Nephron (organoid): Measurements from ENCODE around the gene ENPP6.

Experiments used
- H3K27ac Mint-ChIP-seq, 3 experiments: 2 replicates each; pipeline ENCODE4 v1.8.0; 2020; ENCODE audit warnings: mixed read lengths in 3 of 3, mild to moderate bottlenecking in 2 of 3, moderate library complexity in 1 of 3
- H3K27me3 Mint-ChIP-seq: 2 replicates; pipeline ENCODE4 v1.8.0; 2021; ENCODE audit warnings: low read depth, mild to moderate bottlenecking, moderate library complexity, mixed read lengths
- H3K36me3 Mint-ChIP-seq: 2 replicates; pipeline ENCODE4 v1.8.0; 2020; ENCODE audit warnings: low read depth, mixed read lengths
- H3K4me1 Mint-ChIP-seq: 2 replicates; pipeline ENCODE4 v1.8.0; 2020; ENCODE audit warnings: mixed read lengths
- H3K4me3 Mint-ChIP-seq, 3 experiments: 2 replicates each; pipeline ENCODE4 v1.8.0; 2020; ENCODE audit warnings: mild to moderate bottlenecking in 3 of 3, mixed read lengths in 3 of 3, moderate library complexity in 2 of 3
- H3K9me3 Mint-ChIP-seq: 2 replicates; pipeline ENCODE4 v1.8.0; 2020; ENCODE audit warnings: mixed read lengths
- CTCF ChIP-seq, 3 experiments: fragments of 200-600 bp; sonication (generic); IDR thresholded peaks; one replicate each; pipeline ENCODE4 v1.5.0; 2021; ENCODE audit warnings: antibody characterized with exemption in 3 of 3; ENCODE audit not compliant: unreplicated experiment in 3 of 3

Gene ENPP6

GRCh38 chr4:184154199-184154598, 63.5 kb downstream of the ENPP6 start:
- H3K27me3 Mint-ChIP-seq = peaks cover 15% of the 10 kb centered on the region
- peaks cover 14% of the 10 kb centered on the region for H3K4me1 Mint-ChIP-seq
- H3K36me3 Mint-ChIP-seq = no peaks in the 10 kb centered on the region
- no peak overlapping the region for H3K4me3 Mint-ChIP-seq
- no peak overlapping the region for H3K27ac Mint-ChIP-seq
- peaks cover 7% of the 10 kb centered on the region for H3K9me3 Mint-ChIP-seq
- TF ChIP-seq CTCF (IDR thresholded peaks at IDR 0.05; ENCODE audit: unreplicated experiment in 3 of 3) = no peak

- Mint-ChIP-seq H3K4me1 (peaks cover 14% of the 10 kb centered on the region), H3K36me3 (no peaks in the 10 kb centered on the region), H3K4me3 (no peak overlapping the region), H3K27ac (no peak overlapping the region), H3K27me3 (peaks cover 15% of the 10 kb centered on the region), H3K9me3 (peaks cover 3% of the 10 kb centered on the region)
- TF ChIP-seq CTCF (IDR thresholded peaks at IDR 0.05; ENCODE audit: unreplicated experiment in 3 of 3) = no peak
Measured at GRCh38 chr4:184153781-184154180, 63.9 kb downstream of the ENPP6 start.

- H3K4me3 Mint-ChIP-seq = no peak overlapping the region
- H3K4me1 Mint-ChIP-seq = peaks cover 14% of the 10 kb centered on the region
- peaks cover 20% of the 10 kb centered on the region for H3K27me3 Mint-ChIP-seq
- H3K36me3 Mint-ChIP-seq = no peaks in the 10 kb centered on the region
- no peaks in the 10 kb centered on the region for H3K9me3 Mint-ChIP-seq
- no peak overlapping the region for H3K27ac Mint-ChIP-seq
- no peak for TF ChIP-seq CTCF (IDR thresholded peaks at IDR 0.05; ENCODE audit: unreplicated experiment in 3 of 3)
Measured at GRCh38 chr4:184151988-184152485, 65.6 kb downstream of the ENPP6 start.

- Mint-ChIP-seq H3K9me3 (no peaks in the 10 kb centered on the region), H3K4me3 (no peak overlapping the region), H3K27ac (no peak overlapping the region), H3K4me1 (peaks cover 14% of the 10 kb centered on the region), H3K36me3 (no peaks in the 10 kb centered on the region), H3K27me3 (peaks cover 16% of the 10 kb centered on the region)
- no peak for TF ChIP-seq CTCF (IDR thresholded peaks at IDR 0.05; ENCODE audit: unreplicated experiment in 3 of 3)
Measured at GRCh38 chr4:184150102-184150839, 67.4 kb downstream of the ENPP6 start.

GRCh38 chr4:184148738-184149637, 68.7 kb downstream of the ENPP6 start:
- Mint-ChIP-seq H3K36me3 (no peaks in the 10 kb centered on the region), H3K27ac (no peak overlapping the region), H3K27me3 (peaks cover 15% of the 10 kb centered on the region), H3K4me1 (peaks cover 11% of the 10 kb centered on the region), H3K9me3 (no peaks in the 10 kb centered on the region), H3K4me3 (no peak overlapping the region)
- no peak for TF ChIP-seq CTCF (IDR thresholded peaks at IDR 0.05; ENCODE audit: unreplicated experiment in 3 of 3)
